GM21367 (cell line): ENCODE measurements around the gene SMPD3.
A peak's percentile ranks its signal among the peaks of the same experiment; 100 is the strongest.

Experiments used
- ATAC-seq: cut with Tn5 transposase; IDR thresholded peaks from one replicate; pipeline ENCODE4 v1.9.1; 2021; ENCODE audit not compliant: unreplicated experiment

The SMPD3 gene

GRCh38 chr16:68359398-68360191 lies 88.7 kb downstream of the SMPD3 start:
- no peak for ATAC-seq

DNA sequence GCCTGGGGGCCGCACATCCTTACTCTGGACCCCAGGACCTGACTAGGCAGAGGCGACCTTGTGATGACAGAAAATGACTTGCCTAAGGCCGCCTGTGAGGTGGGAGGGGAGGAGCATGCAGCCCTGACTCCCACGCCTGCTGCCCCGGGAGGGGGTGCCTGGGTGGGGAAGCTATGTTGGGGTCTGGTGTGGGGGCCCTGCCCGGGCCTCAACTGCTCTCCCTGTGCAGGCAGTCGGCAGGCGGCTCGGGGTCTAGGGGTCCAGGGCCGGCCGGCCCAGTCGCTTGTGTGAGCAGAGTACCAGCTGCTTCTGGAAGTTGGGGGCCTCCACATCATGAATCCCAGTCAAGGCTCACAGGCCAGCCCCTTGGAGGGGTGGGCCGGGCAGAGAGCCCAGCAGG lies 89.4 kb downstream of the SMPD3 start:
- ATAC-seq, result no peak

GRCh38 chr16:68357923-68358322 lies 90.4 kb downstream of the SMPD3 start:
- no peak for ATAC-seq

- ATAC-seq, result no peak
Measured at GRCh38 chr16:68357521-68357922, 90.8 kb downstream of the SMPD3 start.

- ATAC-seq, result peak; percentile 13
Measured at GRCh38 chr16:68356919-68357286, 91.4 kb downstream of the SMPD3 start.

DNA sequence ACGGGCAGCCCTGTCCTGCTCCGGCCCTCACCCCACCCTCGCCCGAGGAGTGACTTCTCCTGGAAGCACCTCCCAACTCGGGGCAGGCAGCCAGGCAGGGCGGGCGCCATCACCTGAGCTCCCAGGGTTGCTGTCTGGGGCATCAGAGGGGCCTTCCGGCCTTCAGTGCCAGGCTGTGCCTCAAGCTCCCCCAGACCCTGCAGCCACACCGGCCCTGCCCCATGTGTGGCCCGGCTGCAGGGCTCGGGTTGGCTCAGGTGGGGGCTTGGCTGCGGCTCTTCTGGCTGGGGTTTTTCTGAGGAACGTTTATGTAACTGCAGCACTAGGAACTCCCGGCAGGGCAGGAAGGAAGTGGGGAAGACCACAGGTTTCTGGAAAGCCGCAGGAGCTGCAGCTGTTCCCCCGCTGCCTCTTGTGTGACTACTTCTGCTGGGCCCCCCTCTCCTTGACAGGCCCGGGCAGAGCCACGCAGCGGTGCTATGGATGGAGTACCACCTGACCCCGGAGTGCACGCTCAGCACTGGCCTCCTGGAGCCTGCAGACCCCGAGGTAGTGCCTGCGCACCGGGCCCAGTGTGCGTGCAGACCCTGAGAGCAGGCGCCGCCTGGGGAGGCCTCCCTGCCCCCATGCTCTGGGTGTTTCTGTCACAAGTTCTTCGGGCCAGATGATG lies 91.9 kb downstream of the SMPD3 start:
- ATAC-seq, result peak; percentile 64

- no peak for ATAC-seq
Measured at GRCh38 chr16:68355447-68356248, 92.7 kb downstream of the SMPD3 start.

DNA sequence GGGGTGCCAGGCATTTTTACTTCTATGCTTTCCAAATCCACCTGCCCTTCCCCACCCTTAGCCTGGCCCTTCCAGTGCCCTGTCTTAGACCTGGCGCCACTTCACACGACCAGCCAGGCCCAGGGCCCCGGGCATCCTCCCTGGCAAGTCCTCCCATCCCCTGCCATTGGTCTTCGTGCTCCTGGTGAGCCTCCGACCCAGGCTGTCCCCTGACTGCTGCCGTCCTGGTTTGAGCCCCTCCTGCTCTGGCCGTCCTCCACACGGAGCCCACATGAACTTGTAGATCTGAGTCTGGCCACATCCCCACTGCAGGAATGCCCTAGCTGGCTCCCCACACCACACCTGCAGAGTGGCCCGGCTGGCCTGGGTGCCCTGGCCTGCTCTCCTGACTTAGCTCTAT lies 93.5 kb downstream of the SMPD3 start:
- no peak for ATAC-seq

- no peak for ATAC-seq
Measured at GRCh38 chr16:68353366-68353765, 94.9 kb downstream of the SMPD3 start.

DNA sequence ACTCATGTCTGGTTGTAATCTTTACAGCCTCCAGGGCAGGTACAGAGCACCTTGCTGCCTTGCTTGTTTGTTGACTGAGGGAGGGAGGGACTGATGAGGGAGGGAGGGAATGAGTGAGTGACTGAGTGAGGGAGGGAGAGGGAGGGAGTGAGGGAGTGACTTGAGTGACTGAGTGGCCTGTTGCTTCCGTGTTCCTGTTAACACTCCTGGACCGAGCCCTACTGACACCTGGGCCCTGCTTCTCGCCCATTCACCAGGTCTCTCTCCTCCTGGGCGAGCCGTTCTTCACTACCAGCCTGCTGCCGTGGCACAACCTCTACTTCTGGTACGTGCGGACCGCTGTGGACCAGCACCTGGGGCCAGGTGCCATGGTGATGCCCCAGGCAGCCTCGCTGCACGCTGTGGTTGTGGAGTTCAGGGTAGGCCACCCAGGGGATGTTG lies 96.3 kb downstream of the SMPD3 start:
- ATAC-seq, result no peak

DNA sequence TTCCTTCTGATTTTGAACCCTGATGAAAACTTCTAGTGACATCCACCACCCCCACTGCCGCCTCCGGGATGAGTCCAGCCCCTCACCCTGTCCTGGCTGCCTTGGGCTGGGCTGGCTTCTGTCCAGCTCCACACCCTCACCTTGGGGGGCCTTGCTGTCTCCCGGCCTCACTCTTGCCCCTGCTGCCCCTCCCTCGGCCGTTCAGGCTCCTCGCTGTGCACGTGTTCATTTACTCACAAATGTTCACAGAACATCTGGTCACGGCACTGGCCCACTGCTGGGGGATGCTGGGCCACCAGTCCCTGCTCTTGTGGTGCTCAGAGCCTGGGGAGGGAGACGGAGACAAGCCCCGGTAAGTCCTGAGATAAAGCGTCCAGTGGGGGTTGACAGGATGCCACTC lies 96.8 kb downstream of the SMPD3 start:
- ATAC-seq, result no peak

DNA sequence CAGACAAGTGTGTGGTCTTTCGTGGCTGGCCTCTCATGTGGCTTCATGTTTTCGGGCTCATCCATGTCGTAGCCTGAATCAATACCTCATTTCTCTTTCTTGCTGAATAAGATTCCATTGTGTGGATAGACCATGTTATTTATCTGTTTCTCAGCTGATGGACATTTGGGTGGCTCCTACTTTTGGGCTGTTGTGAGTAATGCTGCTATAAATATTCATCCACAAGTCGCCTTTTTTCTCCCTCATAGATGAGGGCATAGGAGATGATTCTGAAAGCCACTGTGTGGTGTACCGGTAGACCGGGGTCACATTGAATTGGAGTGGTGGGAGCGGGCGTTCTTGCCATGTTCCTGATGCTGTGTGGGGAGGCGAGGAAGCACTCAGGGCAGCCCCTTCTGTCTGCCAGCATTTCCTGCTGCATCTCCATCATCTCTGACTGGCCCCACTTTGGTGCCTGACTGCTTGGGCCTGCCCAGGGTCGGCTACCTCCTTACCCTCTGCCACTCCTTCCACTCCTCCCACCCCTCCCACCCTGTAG lies 97.4 kb downstream of the SMPD3 start:
- no peak for ATAC-seq

DNA sequence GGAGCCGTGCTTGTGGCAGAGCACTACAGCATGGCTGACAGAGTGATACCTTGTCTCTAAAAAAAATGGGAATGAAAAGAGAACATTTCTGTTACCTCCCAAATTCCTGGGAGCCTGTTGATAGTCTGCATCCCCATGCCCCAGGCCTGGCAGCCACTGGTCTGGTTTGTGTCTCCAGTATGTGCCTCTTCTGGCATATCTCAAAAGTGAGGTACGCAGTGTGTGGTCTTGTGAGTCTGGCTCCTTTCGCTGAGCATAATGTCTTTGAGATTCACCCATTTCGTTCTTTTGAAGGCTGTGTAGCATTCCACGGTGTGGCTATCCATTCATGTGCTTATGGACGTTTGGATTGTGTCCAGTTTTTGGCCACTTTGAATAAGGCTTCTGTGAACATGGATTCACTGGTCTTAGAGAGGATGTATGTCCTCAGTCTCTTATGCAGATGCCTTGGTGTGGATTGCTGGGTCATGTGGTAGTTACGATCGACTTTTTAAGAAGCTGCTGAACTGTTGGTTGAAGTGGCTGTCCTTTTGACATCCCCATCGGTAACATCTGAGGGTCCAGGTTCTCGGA lies 98.4 kb downstream of the SMPD3 start:
- no peak for ATAC-seq

GRCh38 chr16:68348639-68349445 lies 99.5 kb downstream of the SMPD3 start:
- ATAC-seq, result no peak

- no peak for ATAC-seq
Measured at GRCh38 chr16:68347605-68348004, 100.7 kb downstream of the SMPD3 start.

GRCh38 chr16:68346892-68347480 lies 101.3 kb downstream of the SMPD3 start:
- no peak for ATAC-seq

DNA sequence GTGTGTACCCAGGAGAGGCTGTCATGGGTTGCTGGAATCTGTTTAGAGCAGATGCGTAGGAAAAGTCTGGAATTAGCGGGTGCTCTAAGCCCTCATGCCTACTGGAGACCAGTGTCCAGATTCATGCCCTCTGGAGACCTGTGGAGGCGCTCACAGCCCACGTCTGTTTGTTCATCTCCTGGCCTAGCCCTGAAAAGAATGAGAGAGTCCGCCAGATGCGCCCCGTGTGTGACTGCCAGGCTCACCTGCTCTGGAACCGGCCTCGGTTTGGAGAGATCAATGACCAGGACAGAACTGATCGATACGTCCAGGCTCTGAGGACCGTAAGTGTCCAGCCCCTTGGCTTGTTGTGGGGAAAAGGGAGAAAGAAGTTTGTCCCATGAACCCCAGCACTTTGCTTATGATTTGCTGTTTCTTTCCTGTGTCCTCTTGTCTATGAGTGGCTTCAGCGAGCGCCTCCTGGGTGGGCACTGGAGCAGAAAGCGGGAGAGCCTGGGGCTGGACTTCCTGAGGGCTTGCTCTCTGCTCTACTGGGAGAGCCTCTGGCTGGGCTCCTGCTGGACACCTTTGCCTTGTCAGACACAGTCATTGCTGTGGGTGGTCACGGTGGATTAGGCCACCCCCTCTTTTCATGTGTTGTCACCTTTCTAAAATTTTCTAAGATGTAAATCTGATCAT lies 102.2 kb downstream of the SMPD3 start:
- no peak for ATAC-seq

- ATAC-seq, result no peak
Measured at GRCh38 chr16:68345351-68345810, 102.9 kb downstream of the SMPD3 start.

DNA sequence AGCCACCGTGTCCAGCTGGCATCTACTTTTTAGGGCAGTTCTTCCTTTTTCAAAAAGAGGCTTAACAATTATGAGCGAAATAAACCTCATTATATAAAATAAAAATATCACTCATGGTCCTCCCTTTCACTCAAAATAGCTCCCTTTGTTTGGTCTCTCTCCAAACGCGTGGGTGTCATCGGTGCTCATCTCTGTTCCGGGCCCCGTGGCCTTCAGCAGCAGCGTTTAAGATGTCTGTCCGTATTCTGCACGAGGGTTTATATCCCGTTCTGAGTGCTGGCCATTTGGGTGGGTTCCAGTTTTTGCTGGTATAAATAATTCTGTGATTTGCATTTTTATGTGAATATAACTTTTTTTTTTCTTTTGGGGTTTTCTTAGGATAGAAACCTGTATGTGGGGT lies 104.1 kb downstream of the SMPD3 start:
- ATAC-seq, result no peak
